Peyer's patch (tissue), 4 donors: ENCODE results near the gene PLEKHA1.

Source experiments
- CTCF ChIP-seq, 6 experiments: fragments of 450-650 bp in 4 of 6; fragments of 200-600 bp in 2 of 6; sonication (generic) in 1 of 6; IDR thresholded peaks; one replicate each; pipeline ENCODE4 v1.5.1; 2017 to 2019; ENCODE audit warnings: antibody characterized with exemption in 6 of 6, mild to moderate bottlenecking in 3 of 6, moderate library complexity in 1 of 6
- POLR2A ChIP-seq, 2 donors: fragments of 450-650 bp; IDR thresholded peaks; one replicate each; pipeline ENCODE4 v1.5.1; 2017; ENCODE audit warnings: antibody characterized with exemption in 2 of 2, mild to moderate bottlenecking in 2 of 2, moderate library complexity in 2 of 2

GRCh38 chr10:122419876-122420623 is 45.5 kb downstream of the PLEKHA1 start:
- no peak for TF ChIP-seq CTCF (IDR thresholded peaks at IDR 0.05)
- no peak for TF ChIP-seq POLR2A (IDR thresholded peaks at IDR 0.05)
